Measurements from ENCODE around the gene ABCC4. TPM values are rescaled to one million over a fixed set of nuclear protein-coding genes. Genes with fewer than 3 reads are reported as not detected.
A peak's percentile ranks its signal among the peaks of the same experiment; 100 is the strongest.

ABCC4 gene
- total RNA-seq, 1 donor from 2014 or later: 7.5 TPM

DNA sequence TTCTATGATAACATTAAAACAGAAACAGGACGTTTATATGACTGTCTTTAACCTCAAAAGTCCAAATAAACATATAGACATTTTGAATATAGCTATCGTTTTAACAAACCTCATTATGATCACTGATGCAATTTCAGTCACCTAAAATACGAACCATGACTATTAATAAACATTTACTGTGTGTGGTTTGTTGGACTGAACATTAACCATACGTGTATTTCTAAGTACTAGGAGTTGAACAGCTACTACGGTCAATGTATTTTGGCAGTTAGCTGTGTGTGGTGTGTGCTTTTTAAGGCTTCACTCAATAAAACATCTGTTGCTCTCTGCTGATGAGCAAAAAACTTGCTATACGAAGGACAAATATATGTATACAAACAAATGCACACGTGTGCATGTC lies 281.4 kb downstream of the ABCC4 start:
- Mint-ChIP-seq H3K4me3 (ENCODE audit: low read depth) (no peak overlapping the region), H3K27ac (no peak overlapping the region), H3K36me3 (ENCODE audit: insufficient read depth) (peaks cover 4% of the 10 kb centered on the region), H3K9me3 (ENCODE audit: low read depth) (peaks cover 5% of the 10 kb centered on the region), H3K27me3 (no peaks in the 10 kb centered on the region), H3K4me1 (ENCODE audit: low read depth) (peaks cover 14% of the 10 kb centered on the region)
- TF ChIP-seq, protein P1, sequence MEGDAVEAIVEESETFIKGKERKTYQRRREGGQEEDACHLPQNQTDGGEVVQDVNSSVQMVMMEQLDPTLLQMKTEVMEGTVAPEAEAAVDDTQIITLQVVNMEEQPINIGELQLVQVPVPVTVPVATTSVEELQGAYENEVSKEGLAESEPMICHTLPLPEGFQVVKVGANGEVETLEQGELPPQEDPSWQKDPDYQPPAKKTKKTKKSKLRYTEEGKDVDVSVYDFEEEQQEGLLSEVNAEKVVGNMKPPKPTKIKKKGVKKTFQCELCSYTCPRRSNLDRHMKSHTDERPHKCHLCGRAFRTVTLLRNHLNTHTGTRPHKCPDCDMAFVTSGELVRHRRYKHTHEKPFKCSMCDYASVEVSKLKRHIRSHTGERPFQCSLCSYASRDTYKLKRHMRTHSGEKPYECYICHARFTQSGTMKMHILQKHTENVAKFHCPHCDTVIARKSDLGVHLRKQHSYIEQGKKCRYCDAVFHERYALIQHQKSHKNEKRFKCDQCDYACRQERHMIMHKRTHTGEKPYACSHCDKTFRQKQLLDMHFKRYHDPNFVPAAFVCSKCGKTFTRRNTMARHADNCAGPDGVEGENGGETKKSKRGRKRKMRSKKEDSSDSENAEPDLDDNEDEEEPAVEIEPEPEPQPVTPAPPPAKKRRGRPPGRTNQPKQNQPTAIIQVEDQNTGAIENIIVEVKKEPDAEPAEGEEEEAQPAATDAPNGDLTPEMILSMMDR (IDR thresholded peaks at IDR 0.05; ENCODE audit: unreplicated experiment): no peak
- DNase-seq (ENCODE audit: low spot score, unreplicated experiment): no peak

- Mint-ChIP-seq H3K36me3 (ENCODE audit: insufficient read depth) (no peaks in the 10 kb centered on the region), H3K4me1 (ENCODE audit: low read depth) (peaks cover 29% of the 10 kb centered on the region), H3K27me3 (no peaks in the 10 kb centered on the region), H3K27ac (no peak overlapping the region), H3K9me3 (ENCODE audit: low read depth) (no peaks in the 10 kb centered on the region), H3K4me3 (ENCODE audit: low read depth) (no peak overlapping the region)
- TF ChIP-seq, protein P1 (IDR thresholded peaks at IDR 0.05; ENCODE audit: unreplicated experiment): no peak
- DNase-seq (ENCODE audit: low spot score, unreplicated experiment): no peak
Observed at GRCh38 chr13:95007322-95007721, 293.9 kb downstream of the ABCC4 start.

- Mint-ChIP-seq H3K4me1 (ENCODE audit: low read depth) (peaks cover 30% of the 10 kb centered on the region), H3K27me3 (no peaks in the 10 kb centered on the region), H3K36me3 (ENCODE audit: insufficient read depth) (no peaks in the 10 kb centered on the region), H3K27ac (peak overlapping the region; percentile 89), H3K4me3 (ENCODE audit: low read depth) (no peak overlapping the region), H3K9me3 (ENCODE audit: low read depth) (peaks cover 5% of the 10 kb centered on the region)
- DNase-seq (ENCODE audit: low spot score, unreplicated experiment): no peak
- TF ChIP-seq, protein P1 (IDR thresholded peaks at IDR 0.05; ENCODE audit: unreplicated experiment): no peak
Observed at GRCh38 chr13:95005300-95005699, 296.0 kb downstream of the ABCC4 start.

DNA sequence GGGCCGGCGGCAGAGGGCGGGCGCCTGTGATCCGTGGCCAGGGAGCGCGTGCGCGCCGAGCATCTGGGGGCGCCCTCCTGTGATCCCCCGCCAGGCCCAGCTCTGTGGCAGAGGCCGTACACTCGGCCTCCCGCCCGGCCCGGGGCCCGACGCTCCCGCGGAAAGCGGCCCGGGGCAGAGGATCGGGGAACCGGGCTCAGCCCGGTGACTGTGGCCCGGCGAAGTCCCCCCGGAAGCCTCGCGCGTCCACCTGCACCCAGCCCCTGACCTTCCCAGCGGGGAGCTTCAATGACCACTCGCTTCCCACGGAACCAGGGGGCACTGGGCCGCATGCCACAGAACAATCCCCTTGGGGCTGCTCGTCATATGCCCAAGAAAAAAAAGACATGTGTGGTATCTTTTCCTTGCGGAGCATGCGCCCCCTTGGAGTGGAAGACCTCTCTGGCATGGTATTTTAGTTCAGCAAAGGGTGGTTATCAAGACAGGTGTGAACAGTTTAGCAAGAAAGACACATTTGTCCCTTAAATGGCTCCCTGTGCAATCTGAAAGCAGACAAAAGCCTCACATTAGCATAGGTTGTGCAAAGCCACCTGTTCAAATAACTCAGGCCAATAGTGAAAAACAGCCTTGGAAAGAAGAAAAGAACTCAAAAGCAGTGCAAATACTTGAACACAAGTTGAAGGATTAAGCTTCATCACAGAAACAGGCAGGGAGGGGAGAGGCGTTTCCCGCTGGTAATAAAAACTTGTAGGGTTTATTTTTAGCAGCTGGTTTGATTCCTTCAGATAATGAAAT lies 298.0 kb downstream of the ABCC4 start:
- DNase-seq (ENCODE audit: low spot score, unreplicated experiment): no peak
- Mint-ChIP-seq H3K4me3 (ENCODE audit: low read depth) (no peak overlapping the region), H3K4me1 (ENCODE audit: low read depth) (peaks cover 29% of the 10 kb centered on the region), H3K36me3 (ENCODE audit: insufficient read depth) (no peaks in the 10 kb centered on the region), H3K9me3 (ENCODE audit: low read depth) (peaks cover 5% of the 10 kb centered on the region), H3K27ac (peak overlapping the region; percentile 89), H3K27me3 (no peaks in the 10 kb centered on the region)
- TF ChIP-seq, protein P1 (IDR thresholded peaks at IDR 0.05; ENCODE audit: unreplicated experiment): no peak

DNA sequence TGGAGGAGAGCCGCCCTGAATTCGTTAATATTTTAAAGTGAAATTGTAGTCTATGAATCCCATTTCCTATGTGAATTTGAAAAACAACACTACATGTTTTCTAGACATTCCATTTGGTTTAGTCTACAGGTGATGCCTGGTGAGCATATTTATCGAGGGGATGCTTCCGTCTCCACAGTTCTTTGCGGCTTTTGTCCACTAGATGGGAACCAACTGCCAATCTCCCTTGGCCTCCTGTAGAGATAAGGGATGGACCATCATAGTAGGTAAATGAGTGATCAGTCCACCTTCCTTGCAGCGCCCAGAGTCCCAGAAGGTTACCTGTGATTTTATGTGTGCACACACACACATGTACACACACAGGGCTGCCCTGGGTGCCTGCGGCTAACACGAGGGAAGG lies 299.1 kb downstream of the ABCC4 start:
- TF ChIP-seq, protein P1 (IDR thresholded peaks at IDR 0.05; ENCODE audit: unreplicated experiment): no peak
- Mint-ChIP-seq H3K27ac (peak overlapping the region; percentile 56), H3K9me3 (ENCODE audit: low read depth) (peaks cover 5% of the 10 kb centered on the region), H3K27me3 (no peaks in the 10 kb centered on the region), H3K4me1 (ENCODE audit: low read depth) (peaks cover 29% of the 10 kb centered on the region), H3K4me3 (ENCODE audit: low read depth) (no peak overlapping the region), H3K36me3 (ENCODE audit: insufficient read depth) (no peaks in the 10 kb centered on the region)
- DNase-seq (ENCODE audit: low spot score, unreplicated experiment): no peak
